NCI-H2196 treated with DMSO at 0.1 percent for 48 hours (cell line): ENCODE measurements around the gene MBD3L1.

Experiments
- DNase-seq: peaks from one replicate; lab custom pipeline; 2025; ENCODE audit not compliant: unreplicated experiment; lab: John Stamatoyannopoulos, UW

The MBD3L1 gene

DNA sequence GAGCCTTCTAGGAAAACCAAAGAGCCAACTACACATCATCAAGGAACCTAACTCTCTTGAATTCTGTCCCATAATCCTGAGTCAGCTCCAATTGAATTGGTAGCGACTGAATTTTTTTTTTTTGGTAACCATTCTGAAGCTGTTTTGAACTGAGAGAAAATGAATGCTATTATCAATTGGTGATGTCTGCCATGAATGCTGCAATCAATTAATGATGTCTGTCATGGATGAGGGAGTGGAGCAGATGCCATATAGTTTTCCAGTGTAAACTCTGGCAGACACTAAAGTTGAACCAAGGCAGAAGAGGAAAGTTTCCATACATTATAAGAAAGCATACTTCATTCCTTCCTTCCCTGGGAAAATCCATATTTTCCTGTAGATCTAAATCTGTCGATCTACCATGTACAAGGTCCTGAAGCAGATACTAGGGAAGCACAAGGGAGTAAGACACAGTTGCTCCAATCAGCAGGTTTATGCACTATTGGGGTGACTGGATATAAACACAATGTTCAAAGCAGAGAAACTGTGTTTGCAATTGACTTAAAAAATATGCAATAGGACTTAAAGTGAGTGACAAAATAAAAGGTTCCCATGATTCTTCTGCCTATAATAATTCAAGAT is 48.8 kb downstream of the MBD3L1 start:
- no peak for DNase-seq

GRCh38 chr19:8881512-8881911 is 49.3 kb downstream of the MBD3L1 start:
- no peak for DNase-seq

- no peak for DNase-seq
Measured at GRCh38 chr19:8884416-8884815, 52.2 kb downstream of the MBD3L1 start.

DNA sequence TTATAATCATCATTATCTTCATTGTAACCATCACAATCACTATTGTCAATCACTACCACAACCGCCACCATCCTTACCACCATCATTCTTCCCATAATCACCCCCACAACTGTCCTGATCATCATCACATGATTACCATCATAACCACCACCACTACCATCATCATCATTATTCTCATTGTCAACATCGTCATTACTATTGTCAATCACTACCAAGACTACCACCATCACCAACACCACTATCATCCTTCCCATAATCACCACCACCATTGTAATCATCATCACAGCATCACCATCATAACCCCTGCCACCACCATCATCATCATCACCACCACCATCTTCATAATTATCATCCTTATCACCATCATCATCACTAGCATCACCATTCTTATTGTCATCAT is 55.2 kb downstream of the MBD3L1 start:
- DNase-seq = no peak

GRCh38 chr19:8890260-8890659 is 58.1 kb downstream of the MBD3L1 start:
- DNase-seq = no peak
